T-helper 17 cell (primary cell): ENCODE results near the gene MINPP1. TPM values are rescaled to one million over a fixed set of nuclear protein-coding genes. Genes with fewer than 3 reads are reported as not detected.
A peak's percentile ranks its signal among the peaks of the same experiment; 100 is the strongest.
"Not testable (repeated sequence)": the region's sequence is repeated elsewhere in the genome, so short reads cannot be mapped to it uniquely, and the experiment has no call there.

Source experiments
- ATAC-seq: fragments of 150-1000 bp; cut with Tn5 transposase; 2 replicates; pipeline ENCODE4 v1.10.0; 2021; ENCODE audit warnings: mild to moderate bottlenecking, moderate library complexity
- DNase-seq, 3 donors: peaks; one replicate each; pipeline versions ENCODE4 v3.0.0 to v3.0.0-alpha.2; 2020 to 2021
- H3K9me3 ChIP-seq: one replicate; pipeline ENCODE4 v1.7.0; 2013; ENCODE audit warnings: low read length, mild to moderate bottlenecking; ENCODE audit not compliant: control insufficient read depth, poor library complexity, severe bottlenecking
- H3K27ac Mint-ChIP-seq: one replicate; pipeline ENCODE4 v1.8.0; 2022; ENCODE audit warnings: mild to moderate bottlenecking, moderate library complexity, mixed read lengths
- H3K27me3 Mint-ChIP-seq: one replicate; pipeline ENCODE4 v1.8.0; 2022; ENCODE audit warnings: mixed read lengths
- H3K36me3 Mint-ChIP-seq: one replicate; pipeline ENCODE4 v1.8.0; 2022; ENCODE audit warnings: low read depth, mixed read lengths
- H3K4me1 Mint-ChIP-seq: one replicate; pipeline ENCODE4 v1.8.0; 2022; ENCODE audit warnings: mild to moderate bottlenecking, mixed read lengths
- H3K4me3 Mint-ChIP-seq: one replicate; pipeline ENCODE4 v1.8.0; 2022; ENCODE audit warnings: mild to moderate bottlenecking, moderate library complexity, mixed read lengths
- total RNA-seq, 4 donors: library from RNA in 2 of 4; stranded (reverse) in 2 of 4; gene quantifications; one replicate each; pipeline ENCODE4 v1.2.3 and lab custom pipeline; 2022 to 2026

The MINPP1 gene, protein sequence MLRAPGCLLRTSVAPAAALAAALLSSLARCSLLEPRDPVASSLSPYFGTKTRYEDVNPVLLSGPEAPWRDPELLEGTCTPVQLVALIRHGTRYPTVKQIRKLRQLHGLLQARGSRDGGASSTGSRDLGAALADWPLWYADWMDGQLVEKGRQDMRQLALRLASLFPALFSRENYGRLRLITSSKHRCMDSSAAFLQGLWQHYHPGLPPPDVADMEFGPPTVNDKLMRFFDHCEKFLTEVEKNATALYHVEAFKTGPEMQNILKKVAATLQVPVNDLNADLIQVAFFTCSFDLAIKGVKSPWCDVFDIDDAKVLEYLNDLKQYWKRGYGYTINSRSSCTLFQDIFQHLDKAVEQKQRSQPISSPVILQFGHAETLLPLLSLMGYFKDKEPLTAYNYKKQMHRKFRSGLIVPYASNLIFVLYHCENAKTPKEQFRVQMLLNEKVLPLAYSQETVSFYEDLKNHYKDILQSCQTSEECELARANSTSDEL
- 1 to 10 TPM; 2.2 to 2.3 TPM for total RNA-seq
- 4.3 to 12.6 reads per million in 2 donors for total RNA-seq (lab: John Stamatoyannopoulos, UW)

DNA sequence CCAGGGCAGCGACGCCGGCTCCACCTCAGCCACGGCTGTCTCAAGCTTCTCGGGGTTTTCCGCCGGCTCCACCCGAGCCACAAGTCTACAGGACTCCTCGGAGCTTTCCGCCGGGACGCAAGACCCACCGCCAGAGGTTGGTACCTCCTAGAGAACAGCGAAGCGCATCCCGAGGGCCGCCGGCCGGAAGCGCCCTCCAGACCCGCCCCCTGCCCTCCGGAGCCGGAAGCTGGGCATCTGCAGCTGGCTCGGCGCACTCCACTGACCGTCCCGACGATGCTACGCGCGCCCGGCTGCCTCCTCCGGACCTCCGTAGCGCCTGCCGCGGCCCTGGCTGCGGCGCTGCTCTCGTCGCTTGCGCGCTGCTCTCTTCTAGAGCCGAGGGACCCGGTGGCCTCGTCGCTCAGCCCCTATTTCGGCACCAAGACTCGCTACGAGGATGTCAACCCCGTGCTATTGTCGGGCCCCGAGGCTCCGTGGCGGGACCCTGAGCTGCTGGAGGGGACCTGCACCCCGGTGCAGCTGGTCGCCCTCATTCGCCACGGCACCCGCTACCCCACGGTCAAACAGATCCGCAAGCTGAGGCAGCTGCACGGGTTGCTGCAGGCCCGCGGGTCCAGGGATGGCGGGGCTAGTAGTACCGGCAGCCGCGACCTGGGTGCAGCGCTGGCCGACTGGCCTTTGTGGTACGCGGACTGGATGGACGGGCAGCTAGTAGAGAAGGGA is at the start of gene MINPP1:
TSS of gene MINPP1 (plus strand) at position 254 of the 726 bp plus-strand sequence. CDS start at position 277, 23 bp downstream.
- H3K9me3 ChIP-seq: no peaks in the 10 kb centered on the region
- DNase-seq (peak; percentile 26 to 50 (median 42)), ATAC-seq (peak; percentile 80)
- Mint-ChIP-seq H3K4me1 (peaks cover 13% of the 10 kb centered on the region), H3K27ac (peak within 1 kb of the TSS; percentile 88), H3K27me3 (peaks cover 7% of the 10 kb centered on the region), H3K36me3 (peaks cover 3% of the 10 kb centered on the region), H3K4me3 (peak within 1 kb of the TSS; percentile 93)

DNA sequence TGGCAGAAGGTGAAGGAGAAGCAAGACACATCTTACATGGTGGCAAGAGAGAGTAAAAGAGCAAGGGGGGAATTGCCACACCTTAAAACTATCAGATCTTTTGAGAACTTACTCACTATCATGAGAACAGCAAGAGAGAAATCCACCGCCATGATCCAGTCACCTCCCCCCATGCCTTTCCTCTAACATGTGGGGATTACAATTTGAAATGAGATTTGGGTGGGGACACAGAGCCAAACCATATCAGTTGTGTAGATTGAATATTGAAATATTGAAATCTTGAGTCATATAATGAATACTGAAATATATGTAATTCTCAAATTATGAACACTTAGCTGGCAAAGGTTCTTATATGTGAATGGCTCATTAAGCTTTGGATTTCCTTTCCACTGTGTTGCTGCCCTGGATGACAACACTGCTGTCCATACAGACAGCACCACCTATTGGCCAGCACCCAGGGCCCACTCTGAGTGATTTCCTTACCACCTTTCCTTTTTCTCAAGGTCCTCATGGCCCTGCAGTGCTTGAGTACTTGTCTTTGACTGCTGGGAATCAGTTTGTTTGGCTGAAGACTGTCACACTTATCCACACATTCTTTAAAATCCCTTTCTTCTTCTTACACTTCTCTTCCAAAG is 48.0 kb upstream of the MINPP1 start:
- ATAC-seq, H3K27ac Mint-ChIP-seq, H3K27me3 Mint-ChIP-seq, H3K4me1 Mint-ChIP-seq, H3K9me3 ChIP-seq, H3K36me3 Mint-ChIP-seq, H3K4me3 Mint-ChIP-seq, DNase-seq: not testable (repeated sequence)

DNA sequence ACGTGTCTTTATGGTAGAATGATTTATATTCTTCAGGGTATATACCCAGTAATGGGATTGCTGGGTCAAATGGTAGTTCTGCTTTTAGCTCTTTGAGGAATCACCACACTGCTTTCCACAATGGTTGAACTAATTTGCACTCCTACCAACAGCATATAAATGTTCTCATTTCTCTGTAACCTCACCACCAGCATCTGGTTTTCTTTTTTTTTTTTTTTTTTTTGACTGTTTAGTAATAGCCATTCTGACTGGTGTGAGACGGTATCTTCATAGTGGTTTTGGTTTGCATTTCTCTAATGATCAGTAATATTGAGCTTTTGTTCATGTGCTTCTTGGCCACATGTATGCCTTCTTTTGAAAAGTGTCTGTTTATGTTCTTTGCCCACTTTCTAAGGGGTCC is 42.9 kb upstream of the MINPP1 start:
- DNase-seq, H3K4me3 Mint-ChIP-seq, H3K9me3 ChIP-seq, ATAC-seq, H3K27ac Mint-ChIP-seq, H3K27me3 Mint-ChIP-seq, H3K36me3 Mint-ChIP-seq, H3K4me1 Mint-ChIP-seq: not testable (repeated sequence)

DNA sequence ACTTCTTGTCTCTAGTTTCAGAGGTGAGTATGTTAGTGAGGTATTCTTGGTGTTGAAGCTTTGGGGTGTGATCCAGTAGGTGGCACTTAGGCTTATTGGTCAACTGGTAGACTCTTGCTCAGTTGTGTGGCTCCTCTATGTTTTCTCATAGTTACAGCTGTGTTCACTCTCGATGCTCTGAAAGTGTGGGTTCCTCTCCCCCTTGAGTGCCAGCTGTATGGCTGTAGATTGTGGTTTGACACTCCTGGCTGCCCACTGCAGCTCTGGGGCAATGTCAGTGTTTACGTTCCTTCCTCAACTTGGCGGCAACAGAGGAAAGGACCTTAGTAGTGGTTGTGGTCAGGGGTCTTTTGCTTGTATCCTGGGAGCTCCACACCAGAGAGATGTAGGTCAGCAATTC is 37.8 kb upstream of the MINPP1 start:
- H3K4me3 Mint-ChIP-seq, H3K27ac Mint-ChIP-seq, DNase-seq, H3K36me3 Mint-ChIP-seq, ATAC-seq, H3K27me3 Mint-ChIP-seq, H3K4me1 Mint-ChIP-seq, H3K9me3 ChIP-seq: not testable (repeated sequence)

DNA sequence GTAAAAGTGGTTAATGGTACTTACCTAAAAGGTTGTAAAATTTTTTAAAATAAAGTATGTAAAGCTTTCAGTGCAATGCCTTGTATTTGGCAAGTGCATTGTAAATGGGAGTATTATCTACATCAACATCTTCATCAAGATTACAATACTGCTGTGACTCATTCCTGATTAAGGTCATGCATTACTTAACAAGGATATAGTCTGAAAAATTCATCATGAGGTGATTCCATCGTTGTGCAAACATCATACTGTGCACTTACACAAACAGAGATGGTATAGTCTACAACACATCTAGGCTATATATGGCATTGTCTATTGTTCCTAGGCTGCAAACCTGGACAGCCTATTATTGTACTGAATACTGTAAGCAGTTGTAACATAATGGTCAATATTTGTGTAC is 16.0 kb upstream of the MINPP1 start:
- not testable (repeated sequence) for DNase-seq, H3K27ac Mint-ChIP-seq, H3K4me3 Mint-ChIP-seq, H3K9me3 ChIP-seq, ATAC-seq, H3K27me3 Mint-ChIP-seq, H3K36me3 Mint-ChIP-seq, H3K4me1 Mint-ChIP-seq

DNA sequence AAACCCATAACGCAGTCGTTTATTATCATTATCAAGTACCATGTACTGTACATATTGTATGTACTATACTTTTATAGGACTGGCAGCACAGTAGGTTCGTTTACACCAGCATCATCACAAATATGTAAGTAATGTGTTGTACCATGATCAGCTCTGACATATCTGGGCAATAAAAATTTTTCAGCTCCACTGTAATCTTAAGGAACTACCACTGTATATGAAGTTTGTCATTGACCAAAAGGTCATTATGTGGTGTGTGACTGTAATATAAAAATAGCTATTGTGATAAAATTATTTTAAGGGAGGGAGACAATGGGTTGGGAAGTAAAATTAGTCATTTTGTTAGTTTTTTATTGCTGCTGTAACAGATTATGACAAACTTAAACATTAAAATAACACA is 14.4 kb upstream of the MINPP1 start:
- not testable (repeated sequence) for ATAC-seq, H3K27me3 Mint-ChIP-seq, DNase-seq, H3K27ac Mint-ChIP-seq, H3K9me3 ChIP-seq, H3K36me3 Mint-ChIP-seq, H3K4me1 Mint-ChIP-seq, H3K4me3 Mint-ChIP-seq

DNA sequence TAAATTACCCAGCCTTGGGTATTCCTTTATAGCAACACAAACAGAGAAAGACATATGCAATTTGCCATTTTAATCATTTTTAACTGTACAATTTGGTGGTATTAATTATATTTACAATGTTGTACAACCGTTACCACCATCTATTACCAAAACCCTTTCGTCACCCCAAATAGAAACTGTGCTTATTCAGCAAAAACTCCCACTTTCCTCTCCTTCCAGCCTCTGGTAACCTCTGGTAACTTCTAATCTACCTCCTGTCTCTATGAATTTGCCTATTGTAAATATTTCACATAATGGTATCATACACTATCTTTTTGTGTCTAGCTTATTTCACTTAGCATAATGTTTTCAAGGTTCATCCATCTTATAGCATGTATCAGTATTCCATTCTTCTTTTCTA is 12.2 kb upstream of the MINPP1 start:
- not testable (repeated sequence) for H3K9me3 ChIP-seq, H3K27ac Mint-ChIP-seq, H3K4me3 Mint-ChIP-seq, ATAC-seq, H3K27me3 Mint-ChIP-seq, H3K36me3 Mint-ChIP-seq, DNase-seq, H3K4me1 Mint-ChIP-seq

DNA sequence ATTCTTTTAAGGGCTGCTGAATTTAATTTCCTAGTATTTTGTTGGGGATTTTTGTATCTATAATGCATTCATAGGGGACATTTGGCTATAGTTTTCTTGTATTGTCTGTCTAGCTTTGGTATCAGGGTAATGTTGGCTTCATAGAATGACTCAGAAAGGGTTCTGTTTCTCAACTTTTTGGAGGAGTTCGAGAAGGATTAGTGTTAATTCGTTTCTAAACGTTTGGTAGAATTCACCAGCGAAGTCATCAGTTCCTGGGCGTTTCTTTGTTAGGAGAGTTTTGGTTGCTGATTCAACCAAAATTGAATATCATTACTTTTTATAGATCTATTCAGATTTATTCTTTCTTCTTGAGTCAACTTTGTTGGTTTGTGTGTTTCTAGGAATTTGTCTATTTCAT is 9.2 kb upstream of the MINPP1 start:
- H3K27me3 Mint-ChIP-seq, H3K27ac Mint-ChIP-seq, H3K4me3 Mint-ChIP-seq, DNase-seq, ATAC-seq, H3K9me3 ChIP-seq, H3K36me3 Mint-ChIP-seq, H3K4me1 Mint-ChIP-seq: not testable (repeated sequence)

DNA sequence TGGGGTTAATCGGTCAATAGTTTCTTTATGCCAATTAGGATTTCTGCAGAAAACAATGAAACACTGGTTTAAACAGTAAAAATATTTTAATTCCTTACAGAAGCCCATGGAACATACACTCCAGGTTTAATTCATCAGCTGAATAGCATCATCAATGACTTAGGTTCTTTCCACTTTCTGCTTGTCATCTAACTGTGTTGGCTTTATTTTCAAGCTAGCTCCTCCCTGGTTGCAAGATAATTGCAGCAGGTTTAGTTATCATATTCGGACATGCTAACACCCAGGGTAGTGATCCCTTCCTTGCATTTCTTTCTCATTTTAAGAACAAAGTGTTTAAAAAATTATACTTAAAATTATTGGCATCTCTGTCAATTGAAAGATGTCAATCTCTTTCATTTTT is 7.3 kb upstream of the MINPP1 start:
- not testable (repeated sequence) for H3K27ac Mint-ChIP-seq, ATAC-seq, H3K4me1 Mint-ChIP-seq, H3K4me3 Mint-ChIP-seq, DNase-seq, H3K36me3 Mint-ChIP-seq, H3K9me3 ChIP-seq
- H3K27me3 Mint-ChIP-seq: peaks cover 14% of the 10 kb centered on the region

DNA sequence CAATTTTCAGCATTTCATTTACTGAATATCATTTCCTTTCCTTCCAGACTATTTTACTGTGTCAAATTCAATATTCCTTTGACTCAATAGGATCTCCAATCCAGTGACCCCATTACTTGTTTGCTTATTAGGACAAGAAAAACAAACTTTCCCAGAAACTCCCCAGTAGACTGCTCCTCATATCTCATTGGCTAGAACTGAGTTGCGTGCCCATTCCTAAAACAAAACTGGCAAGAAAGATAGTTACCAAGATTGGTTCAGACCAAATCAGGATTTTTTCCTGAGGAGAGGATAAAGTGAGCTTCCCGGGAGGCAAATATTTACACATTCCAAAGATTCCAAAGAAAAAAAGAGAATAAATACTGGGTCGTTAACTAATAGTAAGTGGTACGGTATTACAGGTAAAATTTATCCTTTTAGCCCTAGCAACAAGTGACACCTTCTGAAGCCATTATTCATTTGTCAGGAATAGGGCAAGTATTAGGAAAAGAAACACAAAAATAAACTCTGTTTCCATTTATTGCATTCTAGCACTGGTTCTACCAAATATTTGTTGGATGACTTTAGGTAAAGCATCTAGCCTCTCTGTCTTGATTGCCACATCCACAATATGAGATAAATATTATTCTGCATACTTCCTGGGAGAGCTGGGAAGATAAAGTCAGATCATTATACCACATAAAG is 6.4 kb upstream of the MINPP1 start:
- not testable (repeated sequence) for H3K4me1 Mint-ChIP-seq, DNase-seq, H3K4me3 Mint-ChIP-seq, H3K27ac Mint-ChIP-seq, H3K9me3 ChIP-seq, ATAC-seq, H3K36me3 Mint-ChIP-seq
- H3K27me3 Mint-ChIP-seq: peaks cover 14% of the 10 kb centered on the region

DNA sequence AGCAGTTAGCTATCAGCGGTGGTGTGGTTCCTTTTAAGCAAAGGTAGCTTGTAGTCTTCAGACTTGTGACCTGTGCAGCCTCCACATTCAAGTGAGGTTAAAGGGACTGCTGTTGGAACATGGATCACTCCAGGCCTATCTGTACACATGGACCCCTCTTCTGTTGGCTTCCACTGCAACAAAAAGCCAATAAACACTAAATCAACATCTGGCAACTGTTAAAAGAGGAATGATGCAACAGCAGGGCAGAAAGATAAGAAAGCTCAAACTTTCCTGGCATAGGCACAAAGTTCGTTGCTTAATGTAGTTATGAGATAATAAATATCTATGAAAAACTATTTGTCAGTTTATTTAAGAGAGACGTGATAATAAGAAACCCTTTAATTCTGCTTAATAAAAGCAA is 4.0 kb upstream of the MINPP1 start:
- Mint-ChIP-seq H3K36me3 (peaks cover 3% of the 10 kb centered on the region), H3K4me1 (peaks cover 3% of the 10 kb centered on the region), H3K27me3 (peaks cover 14% of the 10 kb centered on the region), H3K4me3 (no peak overlapping the region), H3K27ac (no peak overlapping the region)
- DNase-seq (no peak), ATAC-seq (no peak)
- H3K9me3 ChIP-seq: no peaks in the 10 kb centered on the region

DNA sequence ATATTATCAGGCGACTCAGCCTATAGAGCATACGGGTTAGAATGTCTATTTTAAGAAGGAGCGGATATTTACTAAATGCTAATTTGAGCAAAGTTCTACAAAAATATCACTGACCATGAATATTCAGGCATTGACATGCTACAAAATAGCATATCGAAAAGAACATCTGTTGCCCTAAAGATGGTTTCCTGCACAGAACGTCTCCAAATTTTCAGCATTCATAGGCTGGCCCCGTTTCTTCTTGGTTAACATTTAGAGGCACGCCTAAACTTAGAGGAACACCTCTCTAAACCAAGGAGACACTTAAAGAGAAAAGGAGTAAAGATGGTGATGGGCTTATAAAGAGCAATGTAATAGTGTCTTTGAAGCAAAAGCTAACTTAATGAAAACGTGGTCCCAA is 1.3 kb upstream of the MINPP1 start:
- H3K9me3 ChIP-seq: no peaks in the 10 kb centered on the region
- Mint-ChIP-seq H3K27ac (peak overlapping the region; percentile 39), H3K4me3 (peak overlapping the region; percentile 9), H3K27me3 (peaks cover 7% of the 10 kb centered on the region), H3K4me1 (peaks cover 13% of the 10 kb centered on the region), H3K36me3 (peaks cover 3% of the 10 kb centered on the region)
- no peak for DNase-seq
- ATAC-seq: no peak

DNA sequence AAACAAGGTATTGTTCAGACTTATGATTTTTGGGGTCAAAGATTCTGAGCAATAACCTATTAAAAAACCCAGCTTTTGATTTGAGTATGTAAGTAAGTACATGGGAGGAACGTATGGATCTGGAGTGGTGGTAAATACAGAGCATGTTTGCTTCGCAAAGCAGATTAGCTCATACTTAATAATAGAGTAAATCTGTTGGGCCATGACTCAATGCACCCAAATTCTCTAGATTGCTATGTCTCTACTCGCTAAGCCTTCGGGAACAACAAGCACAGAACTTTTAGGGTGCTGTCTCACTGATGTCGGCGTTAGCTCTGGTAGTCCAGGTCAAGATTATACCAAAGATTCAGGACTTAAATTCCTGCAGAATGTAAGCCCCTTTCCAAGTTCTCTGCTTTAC is 807 bp upstream of the MINPP1 start:
- H3K9me3 ChIP-seq: no peaks in the 10 kb centered on the region
- Mint-ChIP-seq H3K27ac (peak overlapping the region; percentile 88), H3K27me3 (peaks cover 7% of the 10 kb centered on the region), H3K4me3 (peak overlapping the region; percentile 93), H3K36me3 (peaks cover 3% of the 10 kb centered on the region), H3K4me1 (peaks cover 13% of the 10 kb centered on the region)
- no peak for ATAC-seq
- DNase-seq: no peak
